ENCODE measurements around the gene ZNF143. TPM values are rescaled to one million over a fixed set of nuclear protein-coding genes. Genes with fewer than 3 reads are reported as not detected.
A peak's percentile ranks its signal among the peaks of the same experiment; 100 is the strongest.

Gene ZNF143
- total and polyA plus RNA-seq, 7 experiments from 2014 or later, result 29.6 to 47.5 (median 41.5) TPM

DNA sequence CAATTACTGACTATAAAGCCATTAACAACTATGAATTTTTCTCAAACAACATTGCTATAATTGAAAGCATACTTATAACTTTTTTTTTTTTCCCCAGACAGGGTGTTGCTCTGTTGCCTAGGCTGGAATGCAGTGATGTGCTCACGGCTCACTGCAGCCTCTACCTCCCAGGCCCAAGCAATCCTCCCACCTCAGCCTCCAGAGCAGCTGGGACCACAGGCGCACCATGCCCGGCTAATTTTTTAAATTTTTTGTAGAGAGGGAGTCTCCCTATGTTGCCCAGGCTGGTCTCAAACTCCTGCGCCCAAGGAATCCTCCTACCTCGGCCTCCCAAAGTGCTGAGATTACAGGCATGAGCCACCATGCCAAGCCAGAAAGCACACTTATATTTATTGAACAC, 106.6 kb downstream of the ZNF143 start:
- no peak for ATAC-seq
- Histone ChIP-seq H3K9me3 (ENCODE audit: control insufficient read depth in 2 of 3, low read length in 3 of 3) (no peaks in the 10 kb centered on the region), H3K4me3 (ENCODE audit: low read length) (no peak overlapping the region), H3K27me3 (ENCODE audit: control insufficient read depth in 2 of 2, insufficient read depth in 2 of 2, low read length in 2 of 2) (no peaks in the 10 kb centered on the region), H3K27ac (ENCODE audit: low read depth, low read length) (no peak overlapping the region), H3K4me1 (ENCODE audit: control insufficient read depth in 2 of 2, insufficient read depth in 2 of 2, low read length in 2 of 2) (peaks cover 0 to 8% of the 10 kb centered on the region in 2 donors), H3K36me3 (ENCODE audit: control insufficient read depth in 2 of 3, insufficient read depth in 3 of 3, low read length in 3 of 3) (no peaks in the 10 kb centered on the region)
- no peak overlapping the region for H3K27ac Mint-ChIP-seq
- H3K27me3 Mint-ChIP-seq, result peaks cover 0 to 3% (median 1%) of the 10 kb centered on the region in 5 donors
- H3K36me3 Mint-ChIP-seq, result peaks cover 0 to 10% (median under 1%) of the 10 kb centered on the region in 5 donors
- intact Hi-C loops (cut with micrococcal nuclease), result no loop called here
- CTCF ChIA-PET, result no interaction called here
- H3K4me1 Mint-ChIP-seq, result peaks cover 0 to 39% (median 8%) of the 10 kb centered on the region in 7 donors
- no peak overlapping the region for H3K4me3 Mint-ChIP-seq
- peaks cover 0 to 1% (median 0%) of the 10 kb centered on the region in 11 donors for H3K9me3 Mint-ChIP-seq
- POLR2A ChIA-PET, result no interaction called here
- no peak for DNase-seq

DNA sequence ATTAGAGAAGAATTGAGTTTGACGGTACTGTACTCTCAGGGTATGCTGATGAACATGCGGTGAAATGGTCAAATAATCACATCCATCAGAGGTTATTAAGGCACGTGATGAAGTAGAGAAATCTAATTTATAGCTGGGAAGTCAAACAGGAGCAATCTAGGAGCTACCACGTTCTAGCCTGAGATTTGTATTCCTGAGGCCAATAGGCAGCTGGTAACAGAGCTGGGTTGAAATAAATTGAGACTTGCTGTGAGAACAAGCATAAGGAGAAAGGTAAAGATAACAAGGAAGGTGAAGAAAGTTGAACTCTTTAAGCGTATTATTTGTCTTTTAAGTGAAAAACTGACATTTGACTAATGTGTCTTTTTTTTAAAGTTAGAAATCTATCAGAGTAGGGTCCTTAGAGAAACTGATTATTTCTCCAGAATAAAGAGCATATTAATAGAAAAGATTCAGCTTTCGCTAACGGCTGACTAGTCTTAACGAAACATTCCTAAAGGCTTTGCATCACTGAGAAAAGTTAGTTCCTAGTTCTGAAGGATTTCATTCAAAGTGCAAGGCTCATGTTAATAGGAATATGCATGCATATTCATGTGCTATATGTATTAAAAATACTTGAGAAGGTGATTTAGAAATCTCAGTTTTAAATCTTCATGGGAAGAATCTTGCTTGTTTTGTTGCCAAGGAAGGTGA, 107.5 kb downstream of the ZNF143 start:
- H3K36me3 ChIP-seq (ENCODE audit: control insufficient read depth in 2 of 3, insufficient read depth in 3 of 3, low read length in 3 of 3), result no peaks in the 10 kb centered on the region
- no peak overlapping the region for H3K27ac ChIP-seq (ENCODE audit: low read depth, low read length)
- no peaks in the 10 kb centered on the region for H3K9me3 ChIP-seq (ENCODE audit: control insufficient read depth in 2 of 3, low read length in 3 of 3)
- H3K27me3 ChIP-seq (ENCODE audit: control insufficient read depth in 2 of 2, insufficient read depth in 2 of 2, low read length in 2 of 2), result no peaks in the 10 kb centered on the region
- intact Hi-C loops (cut with micrococcal nuclease), result no loop called here
- Mint-ChIP-seq H3K4me3 (no peak overlapping the region), H3K27me3 (peaks cover 0 to 3% (median 0%) of the 10 kb centered on the region in 5 donors), H3K36me3 (peaks cover 0 to 6% (median 0%) of the 10 kb centered on the region in 5 donors), H3K27ac (no peak overlapping the region), H3K4me1 (peaks cover 0 to 36% (median 8%) of the 10 kb centered on the region in 7 donors), H3K9me3 (no peaks in the 10 kb centered on the region)
- H3K4me3 ChIP-seq (ENCODE audit: low read length), result no peak overlapping the region
- ChIA-PET CTCF (no interaction called here), POLR2A (no interaction called here)
- ATAC-seq, result no peak
- no peak for DNase-seq
- peaks cover 0 to 8% of the 10 kb centered on the region in 2 donors for H3K4me1 ChIP-seq (ENCODE audit: control insufficient read depth in 2 of 2, insufficient read depth in 2 of 2, low read length in 2 of 2)

GRCh38 chr11:9568854-9569587, 108.2 kb downstream of the ZNF143 start:
- Mint-ChIP-seq H3K27ac (peak overlapping the region in 4 of 9 donors; percentile 18 to 52 (median 44)), H3K36me3 (peaks cover 0 to 6% (median 0%) of the 10 kb centered on the region in 5 donors), H3K4me1 (peaks cover 0 to 36% (median 8%) of the 10 kb centered on the region in 7 donors), H3K4me3 (no peak overlapping the region), H3K27me3 (peaks cover 0 to 3% (median 0%) of the 10 kb centered on the region in 5 donors), H3K9me3 (no peaks in the 10 kb centered on the region)
- peak in 1 of 9 donors; percentile 19 for DNase-seq
- H3K4me1 ChIP-seq (ENCODE audit: control insufficient read depth in 2 of 2, insufficient read depth in 2 of 2, low read length in 2 of 2), result peaks cover 0 to 8% of the 10 kb centered on the region in 2 donors
- no peak overlapping the region for H3K4me3 ChIP-seq (ENCODE audit: low read length)
- ATAC-seq, result no peak
- H3K36me3 ChIP-seq (ENCODE audit: control insufficient read depth in 2 of 3, insufficient read depth in 3 of 3, low read length in 3 of 3), result no peaks in the 10 kb centered on the region
- H3K27ac ChIP-seq (ENCODE audit: low read depth, low read length), result no peak overlapping the region
- intact Hi-C loops (cut with micrococcal nuclease), result no loop called here
- CTCF ChIA-PET, result interaction anchor here (0.8 kb wide), 1 partner anchor 41 kb away, joined by 3 read pairs; no protein-coding TSS in a partner anchor
- POLR2A ChIA-PET, result no interaction called here
- no peaks in the 10 kb centered on the region for H3K9me3 ChIP-seq (ENCODE audit: control insufficient read depth in 2 of 3, low read length in 3 of 3)
- H3K27me3 ChIP-seq (ENCODE audit: control insufficient read depth in 2 of 2, insufficient read depth in 2 of 2, low read length in 2 of 2), result no peaks in the 10 kb centered on the region

- Mint-ChIP-seq H3K4me1 (peaks cover 0 to 35% (median 10%) of the 10 kb centered on the region in 7 donors), H3K4me3 (no peak overlapping the region), H3K27ac (peak overlapping the region in 1 of 9 donors; percentile 18), H3K27me3 (peaks cover 0 to 3% (median under 1%) of the 10 kb centered on the region in 5 donors), H3K36me3 (peaks cover 0 to 4% (median 0%) of the 10 kb centered on the region in 5 donors), H3K9me3 (no peaks in the 10 kb centered on the region)
- Histone ChIP-seq H3K36me3 (ENCODE audit: control insufficient read depth in 2 of 3, insufficient read depth in 3 of 3, low read length in 3 of 3) (no peaks in the 10 kb centered on the region), H3K27ac (ENCODE audit: low read depth, low read length) (no peak overlapping the region), H3K4me3 (ENCODE audit: low read length) (no peak overlapping the region), H3K4me1 (ENCODE audit: control insufficient read depth in 2 of 2, insufficient read depth in 2 of 2, low read length in 2 of 2) (peaks cover 2 to 8% of the 10 kb centered on the region in 2 donors), H3K9me3 (ENCODE audit: control insufficient read depth in 2 of 3, low read length in 3 of 3) (no peaks in the 10 kb centered on the region), H3K27me3 (ENCODE audit: control insufficient read depth in 2 of 2, insufficient read depth in 2 of 2, low read length in 2 of 2) (no peaks in the 10 kb centered on the region)
- DNase-seq, result no peak
- POLR2A ChIA-PET, result no interaction called here
- CTCF ChIA-PET, result interaction anchor here (0.8 kb wide), 1 partner anchor 40 kb away, joined by 3 read pairs; no protein-coding TSS in a partner anchor
- no peak for ATAC-seq
- intact Hi-C loops (cut with micrococcal nuclease), result loop anchor here (5.0 to 10.0 kb wide), 4 partner anchors 735 to 1285 kb away; partner anchors contain the start of genes ADM (in 1 of the 2), RNF141 (in 1 of the 2), RPL27A (in 1 of the 2) and TRIM66 (in 1 of the 2)
These were observed 108.9 kb downstream of the ZNF143 start for GRCh38 chr11:9569588-9570164.

DNA sequence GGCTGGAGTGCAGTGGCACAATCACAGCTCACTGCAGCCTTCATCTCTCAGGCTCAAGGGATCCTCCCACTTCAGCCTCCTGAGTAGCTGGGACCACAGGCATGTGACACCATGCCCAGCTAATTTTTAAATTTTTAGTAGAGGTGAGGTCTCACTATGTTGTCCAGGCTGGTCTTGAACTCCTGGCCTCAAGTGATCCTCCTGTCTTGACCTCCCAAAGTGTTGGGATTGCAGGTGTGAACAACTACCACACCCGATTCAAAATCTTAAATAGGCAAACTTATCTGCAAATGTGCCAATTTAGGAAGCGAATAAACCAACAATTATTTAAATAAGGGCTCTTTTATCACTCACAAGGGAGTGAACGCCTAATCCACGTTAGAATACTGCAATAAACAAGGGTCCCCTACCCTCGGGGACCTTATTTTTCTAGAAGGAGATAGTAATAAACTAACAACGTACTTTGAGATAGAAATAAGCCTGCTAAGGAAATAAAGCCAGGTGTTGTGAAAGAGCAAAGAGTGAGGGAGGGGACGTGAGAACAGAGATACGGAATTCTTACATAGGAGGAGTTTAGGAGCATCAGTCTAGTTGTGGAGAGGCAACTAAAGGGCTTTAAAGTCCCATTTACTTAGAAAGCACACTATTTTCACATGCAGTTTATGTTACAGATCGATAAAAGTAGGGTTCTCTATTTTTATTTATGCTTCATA, 109.7 kb downstream of the ZNF143 start:
- Mint-ChIP-seq H3K4me1 (peaks cover 0 to 34% (median 18%) of the 10 kb centered on the region in 7 donors), H3K27me3 (peaks cover 3 to 10% (median 5%) of the 10 kb centered on the region in 5 donors), H3K4me3 (peak overlapping the region in 2 of 10 donors; percentile 17 to 20), H3K9me3 (no peaks in the 10 kb centered on the region), H3K27ac (no peak overlapping the region), H3K36me3 (peaks cover 0 to 8% (median 0%) of the 10 kb centered on the region in 5 donors)
- Histone ChIP-seq H3K36me3 (ENCODE audit: control insufficient read depth in 2 of 3, insufficient read depth in 3 of 3, low read length in 3 of 3) (no peaks in the 10 kb centered on the region), H3K9me3 (ENCODE audit: control insufficient read depth in 2 of 3, low read length in 3 of 3) (no peaks in the 10 kb centered on the region), H3K4me1 (ENCODE audit: control insufficient read depth in 2 of 2, insufficient read depth in 2 of 2, low read length in 2 of 2) (peaks cover 8 to 9% of the 10 kb centered on the region in 2 donors), H3K27ac (ENCODE audit: low read depth, low read length) (no peak overlapping the region), H3K27me3 (ENCODE audit: control insufficient read depth in 2 of 2, insufficient read depth in 2 of 2, low read length in 2 of 2) (peaks cover 0 to 3% of the 10 kb centered on the region in 2 donors), H3K4me3 (ENCODE audit: low read length) (no peak overlapping the region)
- ATAC-seq, result no peak
- CTCF ChIA-PET, result no interaction called here
- intact Hi-C loops (cut with micrococcal nuclease), result loop anchor here (5.0 to 10.0 kb wide), 4 partner anchors 734 to 1284 kb away; partner anchors contain the start of genes ADM (in 1 of the 2), RNF141 (in 1 of the 2), RPL27A (in 1 of the 2) and TRIM66 (in 1 of the 2)
- DNase-seq, result no peak
- POLR2A ChIA-PET, result no interaction called here
